ENCODE results near the gene MCC. TPM values are rescaled to one million over a fixed set of nuclear protein-coding genes. Genes with fewer than 3 reads are reported as not detected.

MCC gene
- polyA plus RNA-seq, 2 of the 4 experiments (the other 2 are of a cell fraction) = 0.09 to 0.10 TPM

- POLR2A ChIA-PET = no interaction called here
- TF ChIP-seq ELK1 (IDR thresholded peaks at IDR 0.05; ENCODE audit: low read depth, low read length) (no peak), ESRRA (IDR thresholded peaks at IDR 0.05; ENCODE audit: borderline replicate concordance, low read length) (no peak), CBX8 (IDR thresholded peaks at IDR 0.05) (no peak), CBX2 (IDR thresholded peaks at IDR 0.05; ENCODE audit: borderline replicate concordance, low read depth) (no peak), CHD4 (IDR thresholded peaks at IDR 0.05; ENCODE audit: borderline replicate concordance) (no peak), ZSCAN20 (CRISPR knock-in tag; IDR thresholded peaks at IDR 0.05) (no peak), CHD2 (IDR thresholded peaks at IDR 0.05; ENCODE audit: low read length, partially characterized antibody) (no peak), ZNF302 (CRISPR knock-in tag; IDR thresholded peaks at IDR 0.05) (no peak), POLR2AphosphoS2 (conservative IDR thresholded peaks at IDR 0.05; ENCODE audit: low read length) (no peak)
- 28% methylated on average over 6 of the region's 6 CpGs for whole genome bisulfite sequencing (ENCODE audit: missing lambda C conversion rate)
- Histone ChIP-seq H3K4me3 (no peak overlapping the region), H3K4me1 (no peaks in the 10 kb centered on the region), H3K4me2 (no peak overlapping the region), H3K9me3 (no peaks in the 10 kb centered on the region), H3K27ac (no peak overlapping the region)
- ATAC-seq (no peak), FAIRE-seq (no peak), DNase-seq (ENCODE audit: low read depth in 1 of 2, low spot score in 1 of 2) (no peak)
- CTCF ChIA-PET = no interaction called here
These were observed 326.4 kb downstream of the MCC start for GRCh38 chr5:113161806-113162205.

GRCh38 chr5:113157886-113158285, 330.4 kb downstream of the MCC start:
- CTCF ChIA-PET = no interaction called here
- no peak overlapping the region for H3K4me2 ChIP-seq
- FAIRE-seq (no peak), DNase-seq (ENCODE audit: low read depth in 1 of 2, low spot score in 1 of 2) (no peak), ATAC-seq (no peak)
- no peak overlapping the region for H3K27ac ChIP-seq
- no peak overlapping the region for H3K4me3 ChIP-seq
- H3K4me1 ChIP-seq = no peaks in the 10 kb centered on the region
- no peak for TF ChIP-seq BCL3 (IDR thresholded peaks at IDR 0.05)
- TF ChIP-seq RARB (CRISPR knock-in tag; IDR thresholded peaks at IDR 0.05) = no peak
- no peaks in the 10 kb centered on the region for H3K9me3 ChIP-seq
- POLR2A ChIA-PET = no interaction called here
- WGBS (ENCODE audit: missing lambda C conversion rate) = 3% methylated on average over 4 of the region's 4 CpGs

GRCh38 chr5:113156271-113156877, 331.9 kb downstream of the MCC start:
- ChIA-PET CTCF (no interaction called here), POLR2A (no interaction called here)
- ATAC-seq (no peak), FAIRE-seq (no peak), DNase-seq (ENCODE audit: low read depth in 1 of 2, low spot score in 1 of 2) (no peak)
- no peak overlapping the region for H3K27ac ChIP-seq
- no peaks in the 10 kb centered on the region for H3K4me1 ChIP-seq
- no peak for TF ChIP-seq SREBF2 (IDR thresholded peaks at IDR 0.05)
- TF ChIP-seq MAFK (IDR thresholded peaks at IDR 0.05; ENCODE audit: partially characterized antibody) = no peak
- TF ChIP-seq ZC3H11A (IDR thresholded peaks at IDR 0.05) = no peak
- TF ChIP-seq REST (IDR thresholded peaks at IDR 0.05) = no peak
- no peak for TF ChIP-seq RNF2 (IDR thresholded peaks at IDR 0.05; ENCODE audit: borderline replicate concordance, low read depth)
- no peak for TF ChIP-seq HDAC2 (IDR thresholded peaks at IDR 0.05)
- TF ChIP-seq ZNF302 (CRISPR knock-in tag; IDR thresholded peaks at IDR 0.05) = no peak
- TF ChIP-seq ELK1 (IDR thresholded peaks at IDR 0.05; ENCODE audit: low read depth, low read length) = no peak
- TF ChIP-seq TFCP2L1 (CRISPR knock-in tag; IDR thresholded peaks at IDR 0.05) = no peak
- no peak for TF ChIP-seq TP53 (CRISPR knock-in tag; IDR thresholded peaks at IDR 0.05)
- TF ChIP-seq POLR2AphosphoS2 (conservative IDR thresholded peaks at IDR 0.05; ENCODE audit: low read length) = no peak
- TF ChIP-seq HOXB5 (CRISPR knock-in tag; IDR thresholded peaks at IDR 0.05) = no peak
- TF ChIP-seq RAD21 (conservative IDR thresholded peaks at IDR 0.05 in 1 of 2, IDR thresholded peaks at IDR 0.05 in 1 of 2) = no peak
- TF ChIP-seq EHF (CRISPR knock-in tag; IDR thresholded peaks at IDR 0.05) = no peak
- no peak for TF ChIP-seq CBX8 (IDR thresholded peaks at IDR 0.05)
- TF ChIP-seq ZSCAN20 (CRISPR knock-in tag; IDR thresholded peaks at IDR 0.05) = no peak
- TF ChIP-seq BHLHE40 (IDR thresholded peaks at IDR 0.05; ENCODE audit: low read depth, low read length) = no peak
- no peak for TF ChIP-seq ESRRA (IDR thresholded peaks at IDR 0.05; ENCODE audit: borderline replicate concordance, low read length)
- no peaks in the 10 kb centered on the region for H3K9me3 ChIP-seq
- no peak overlapping the region for H3K4me2 ChIP-seq
- WGBS (ENCODE audit: missing lambda C conversion rate) = 7% methylated on average over 5 of the region's 5 CpGs
- H3K4me3 ChIP-seq = no peak overlapping the region

All from A549 (cell line).